OCI-LY1 (cell line): ENCODE results near the gene ZNF609.

ENCODE experiments used
- CTCF ChIP-seq: fragments of 200-600 bp; sonication (generic), shearing (Covaris generic); IDR thresholded peaks from 2 replicates; pipeline ENCODE4 v1.5.1; 2017; ENCODE audit warnings: mild to moderate bottlenecking, antibody characterized with exemption, low read length, moderate library complexity, mixed read lengths
- EZH2 ChIP-seq: fragments of 200-600 bp; sonication (generic), shearing (Covaris generic); IDR thresholded peaks from 2 replicates; pipeline ENCODE4 v1.8.0; 2017; ENCODE audit warnings: borderline replicate concordance, mixed run types, mild to moderate bottlenecking, antibody characterized with exemption, low read length, moderate library complexity, mixed read lengths

- TF ChIP-seq CTCF (no peak), EZH2 (no peak)
Observed at GRCh38 chr15:64412216-64412615, 48.2 kb upstream of the ZNF609 start.
